Astrocyte (in vitro differentiated cells and primary cell): ENCODE results near the gene ERC1. TPM values are rescaled to one million over a fixed set of nuclear protein-coding genes. Genes with fewer than 3 reads are reported as not detected.

Source experiments
- DNase-seq: peaks from one replicate; pipeline ENCODE4 v3.0.0-alpha.2; 2010; ENCODE audit warnings: low read depth
- FAIRE-seq: peaks from 2 replicates; lab custom pipeline; 2011; peaks lifted over from hg19 to GRCh38; lab: Jason Lieb, UNC
- H2AFZ ChIP-seq: 2 replicates; pipeline ENCODE4 v1.6.0; 2012; ENCODE audit warnings: low read depth, low read length, inconsistent platforms
- H3K27ac ChIP-seq: 2 replicates; pipeline ENCODE4 v1.5.1; 2011; ENCODE audit warnings: low read depth, low read length, inconsistent platforms
- H3K27me3 ChIP-seq: 2 replicates; pipeline ENCODE4 v1.6.0; 2011; ENCODE audit warnings: low read length, inconsistent platforms; ENCODE audit not compliant: insufficient read depth
- H3K36me3 ChIP-seq: 2 replicates; pipeline ENCODE4 v1.5.1; 2011; ENCODE audit warnings: low read length, inconsistent platforms; ENCODE audit not compliant: insufficient read depth
- H3K4me1 ChIP-seq: 2 replicates; pipeline ENCODE4 v1.5.1; 2011; ENCODE audit warnings: low read length, inconsistent platforms; ENCODE audit not compliant: insufficient read depth
- H3K4me2 ChIP-seq: 2 replicates; pipeline ENCODE4 v1.6.0; 2012; ENCODE audit warnings: low read length, inconsistent platforms
- H3K4me3 ChIP-seq: 2 replicates; pipeline ENCODE4 v1.5.1; 2011; ENCODE audit warnings: low read depth, mild to moderate bottlenecking, low read length, inconsistent platforms; ENCODE audit not compliant: insufficient read depth
- H3K79me2 ChIP-seq: 2 replicates; pipeline ENCODE4 v1.6.0; 2012; ENCODE audit warnings: mild to moderate bottlenecking, low read length, inconsistent platforms; ENCODE audit not compliant: insufficient read depth
- H3K9ac ChIP-seq: 2 replicates; pipeline ENCODE4 v1.6.0; 2012; ENCODE audit warnings: mild to moderate bottlenecking, low read length, inconsistent platforms
- H3K9me3 ChIP-seq: 2 replicates; pipeline ENCODE4 v1.5.1; 2012; ENCODE audit warnings: low read depth, mild to moderate bottlenecking, low read length, inconsistent platforms; ENCODE audit not compliant: insufficient read depth
- H4K20me1 ChIP-seq: 2 replicates; pipeline ENCODE4 v1.6.0; 2012; ENCODE audit warnings: low read length, inconsistent platforms; ENCODE audit not compliant: insufficient read depth
- H3K27ac Mint-ChIP-seq: one replicate; pipeline ENCODE4 v1.8.0; 2021; ENCODE audit warnings: mild to moderate bottlenecking, mixed read lengths; ENCODE audit not compliant: unreplicated experiment
- H3K27me3 Mint-ChIP-seq: one replicate; pipeline ENCODE4 v1.8.0; 2021; ENCODE audit warnings: low read depth, mixed read lengths; ENCODE audit not compliant: unreplicated experiment
- H3K36me3 Mint-ChIP-seq: one replicate; pipeline ENCODE4 v1.8.0; 2021; ENCODE audit warnings: low read depth, mixed read lengths; ENCODE audit not compliant: unreplicated experiment
- H3K4me1 Mint-ChIP-seq: one replicate; pipeline ENCODE4 v1.8.0; 2021; ENCODE audit warnings: low read depth, mixed read lengths; ENCODE audit not compliant: unreplicated experiment
- H3K4me3 Mint-ChIP-seq: one replicate; pipeline ENCODE4 v1.8.0; 2021; ENCODE audit warnings: mild to moderate bottlenecking, moderate library complexity, mixed read lengths; ENCODE audit not compliant: unreplicated experiment
- H3K9me3 Mint-ChIP-seq: one replicate; pipeline ENCODE4 v1.8.0; 2021; ENCODE audit warnings: mild to moderate bottlenecking, mixed read lengths; ENCODE audit not compliant: unreplicated experiment
- CTCF ChIP-seq: IDR thresholded peaks from 2 replicates; pipeline ENCODE4 v1.5.1; 2011; ENCODE audit warnings: low read depth, mild to moderate bottlenecking, inconsistent platforms, low read length, moderate library complexity; ENCODE audit not compliant: insufficient read depth
- EZH2 ChIP-seq: IDR thresholded peaks from 2 replicates; pipeline ENCODE4 v1.6.1; 2012; ENCODE audit warnings: mild to moderate bottlenecking, low read length, inconsistent platforms; ENCODE audit not compliant: insufficient read depth
- total RNA-seq: library from RNA; stranded (reverse); gene quantifications from 2 replicates; pipeline ENCODE4 v1.2.1, GENCODE V29; 2021

ERC1 gene
- total RNA-seq, 1 donor from 2014 or later = 67.1 TPM

- Mint-ChIP-seq H3K36me3 (peaks cover 23% of the 10 kb centered on the region), H3K9me3 (peaks cover 9% of the 10 kb centered on the region), H3K27me3 (no peaks in the 10 kb centered on the region), H3K27ac (no peak overlapping the region), H3K4me1 (peaks cover 11% of the 10 kb centered on the region), H3K4me3 (no peak overlapping the region)
- no peak for DNase-seq
- TF ChIP-seq CTCF (no peak), EZH2 (no peak)
- Histone ChIP-seq H3K27me3 (no peaks in the 10 kb centered on the region), H2AFZ (no peak overlapping the region), H3K9me3 (no peaks in the 10 kb centered on the region), H3K27ac (no peak overlapping the region), H3K36me3 (peaks cover 5% of the 10 kb centered on the region), H3K9ac (no peak overlapping the region), H3K4me2 (no peak overlapping the region), H3K4me3 (no peak overlapping the region), H4K20me1 (no peaks in the 10 kb centered on the region), H3K79me2 (no peaks in the 10 kb centered on the region), H3K4me1 (no peaks in the 10 kb centered on the region)
- no peak for FAIRE-seq
These were observed 311.3 kb downstream of the ERC1 start for GRCh38 chr12:1302201-1302870.

- Mint-ChIP-seq H3K27ac (peak overlapping the region; percentile 26), H3K9me3 (peaks cover 6% of the 10 kb centered on the region)
- peak; percentile 43 for FAIRE-seq
These were observed 314.0 kb downstream of the ERC1 start for GRCh38 chr12:1305063-1305434.

More at GRCh38 chr12:1305063-1305434, 314.0 kb downstream of the ERC1 start:
- Histone ChIP-seq H3K27ac (no peak overlapping the region), H3K27me3 (no peaks in the 10 kb centered on the region), H3K36me3 (peaks cover 3% of the 10 kb centered on the region), H4K20me1 (no peaks in the 10 kb centered on the region), H3K4me1 (no peaks in the 10 kb centered on the region), H3K9me3 (no peaks in the 10 kb centered on the region), H3K9ac (no peak overlapping the region), H3K4me2 (no peak overlapping the region), H3K4me3 (no peak overlapping the region), H3K79me2 (no peaks in the 10 kb centered on the region), H2AFZ (no peak overlapping the region)
- H3K27me3 Mint-ChIP-seq = no peaks in the 10 kb centered on the region
- no peak overlapping the region for H3K4me3 Mint-ChIP-seq
- peaks cover 6% of the 10 kb centered on the region for H3K4me1 Mint-ChIP-seq
- no peak for DNase-seq
- H3K36me3 Mint-ChIP-seq = peaks cover 19% of the 10 kb centered on the region
- no peak for TF ChIP-seq CTCF
- no peak for TF ChIP-seq EZH2
